HCT116 (cell line): ENCODE data around the gene KIF1A. TPM values are rescaled to one million over a fixed set of nuclear protein-coding genes. Genes with fewer than 3 reads are reported as not detected.

Experiments
- ATAC-seq: fragments of 200-7000 bp; cut with Tn5 transposase; 2 replicates; pipeline ENCODE4 v1.9.1; 2020; ENCODE audit warnings: mild to moderate bottlenecking, moderate library complexity
- BruUV-seq: library from RNA; stranded (reverse); fragments of 400-500 nt; replicated peaks from 2 replicates; lab custom pipeline; 2021; lab: Mats Ljungman, UMichigan
- CTCF ChIA-PET: fragments of 300-600 bp; sonication (Branson Sonifier 250); formaldehyde crosslinking; loops from one replicate; lab custom pipeline; 2021; ENCODE audit warnings: antibody characterized with exemption; lab: Charles Lee
- POLR2A ChIA-PET: fragments of 300-600, 350-600 bp; sonication (Branson Sonifier 250); formaldehyde crosslinking; loops from one replicate; lab custom pipeline; 2021; ENCODE audit warnings: antibody characterized with exemption; lab: Charles Lee
- RAD21 ChIA-PET, 2 experiments: fragments of 300-600 bp; sonication (Branson Sonifier 250); formaldehyde crosslinking; loops; one replicate each; lab custom pipeline; 2023; ENCODE audit warnings: low total read pairs in 2 of 2; ENCODE audit not compliant: uncharacterized antibody in 2 of 2, unreplicated experiment in 2 of 2, low non-redundant PET in 1 of 2; lab: Charles Lee
- DNase-seq: peaks from one replicate; pipeline ENCODE4 v3.0.0-alpha.2; 2010; ENCODE audit warnings: low read depth, low spot score
- H2AFZ ChIP-seq: fragments of 200-600 bp; shearing (Covaris generic), sonication (generic); 2 replicates; pipeline ENCODE4 v1.6.1; 2017; ENCODE audit warnings: low read depth, mixed run types, mixed read lengths, antibody characterized with exemption, low read length; ENCODE audit not compliant: poor library complexity, severe bottlenecking
- H3K27ac ChIP-seq: 2 replicates; pipeline ENCODE4 v1.5.1; 2012; ENCODE audit warnings: low read depth, low read length
- H3K27me3 ChIP-seq: fragments of 200-600 bp; sonication (generic); 2 replicates; pipeline ENCODE4 v1.6.1; 2016; ENCODE audit warnings: mixed run types, low read length, mixed read lengths; ENCODE audit not compliant: insufficient read depth
- H3K36me3 ChIP-seq, 2 experiments: fragments of 200-500 bp in 1 of 2; fragments of 200-600 bp in 1 of 2; sonication (Bioruptor generic) in 1 of 2; sonication (generic) in 1 of 2; 2 replicates each; pipeline versions ENCODE4 v1.5.1 to v1.6.1; 2014 to 2016; ENCODE audit warnings: low read length in 2 of 2, inconsistent platforms in 1 of 2, mixed read lengths in 1 of 2, mixed run types in 1 of 2; ENCODE audit not compliant: insufficient read depth in 2 of 2, control insufficient read depth in 1 of 2
- H3K4me1 ChIP-seq, 2 experiments: fragments of 200-600 bp in 1 of 2; sonication (generic) in 1 of 2; 2 replicates each; pipeline versions ENCODE4 v1.5.1 to v1.6.1; 2012 to 2017; ENCODE audit warnings: low read length in 2 of 2, inconsistent platforms in 1 of 2, mild to moderate bottlenecking in 1 of 2, mixed read lengths in 1 of 2, mixed run types in 1 of 2, moderate library complexity in 1 of 2; ENCODE audit not compliant: insufficient read depth in 2 of 2, control insufficient read depth in 1 of 2
- H3K4me2 ChIP-seq: fragments of 200-600 bp; sonication (generic); 2 replicates; pipeline ENCODE4 v1.6.1; 2017; ENCODE audit warnings: mixed run types, low read length, mixed read lengths
- H3K4me3 ChIP-seq, 2 experiments: fragments of 200-600 bp in 1 of 2; sonication (generic) in 1 of 2; replicated peaks in 1 of 2; 2 replicates each; pipeline ENCODE4 v1.5.1; 2011 to 2016; ENCODE audit warnings: low read length in 2 of 2, control low read depth in 1 of 2, low read depth in 1 of 2, mild to moderate bottlenecking in 1 of 2, mixed read lengths in 1 of 2, mixed run types in 1 of 2
- H3K79me2 ChIP-seq: fragments of 200-600 bp; sonication (generic); 2 replicates; pipeline ENCODE4 v1.6.1; 2017; ENCODE audit warnings: mild to moderate bottlenecking, mixed run types, low read length, moderate library complexity, mixed read lengths; ENCODE audit not compliant: insufficient read depth
- H3K9ac ChIP-seq: fragments of 200-600 bp; sonication (generic); 2 replicates; pipeline ENCODE4 v1.6.1; 2016; ENCODE audit warnings: low read length, mixed read lengths
- H3K9me2 ChIP-seq: fragments of 200-600 bp; sonication (generic), shearing (Covaris generic); 2 replicates; pipeline ENCODE4 v1.6.1; 2017; ENCODE audit warnings: mixed run types, mild to moderate bottlenecking, moderate library complexity; ENCODE audit not compliant: insufficient read depth
- H3K9me3 ChIP-seq, 2 experiments: fragments of 200-500 bp in 1 of 2; fragments of 200-600 bp in 1 of 2; sonication (Bioruptor generic) in 1 of 2; sonication (generic) in 1 of 2; 2 replicates each; pipeline ENCODE4 v1.6.1; 2014 to 2017; ENCODE audit warnings: low read length in 2 of 2, mixed read lengths in 2 of 2, inconsistent platforms in 1 of 2, low read depth in 1 of 2, mild to moderate bottlenecking in 1 of 2, mixed run types in 1 of 2, moderate library complexity in 1 of 2; ENCODE audit not compliant: control insufficient read depth in 1 of 2, insufficient read depth in 1 of 2
- H4K20me1 ChIP-seq: fragments of 200-600 bp; sonication (generic), shearing (Covaris generic); 2 replicates; pipeline ENCODE4 v1.6.1; 2017; ENCODE audit warnings: mixed run types, mild to moderate bottlenecking, moderate library complexity; ENCODE audit not compliant: insufficient read depth
- ATF3 ChIP-seq: IDR thresholded peaks from 2 replicates; pipeline ENCODE4 v1.6.1; 2012
- CBX3 ChIP-seq: IDR thresholded peaks from 2 replicates; pipeline ENCODE4 v1.6.1; 2012; ENCODE audit warnings: low read depth
- EGR1 ChIP-seq: IDR thresholded peaks from 2 replicates; pipeline ENCODE4 v1.6.1; 2012; ENCODE audit warnings: low read depth
- MAX ChIP-seq: IDR thresholded peaks from 2 replicates; pipeline ENCODE4 v1.6.1; 2012
- POLR2AphosphoS5 ChIP-seq: IDR thresholded peaks from 2 replicates; pipeline ENCODE4 v1.6.1; 2011; ENCODE audit warnings: mild to moderate bottlenecking, low read depth, low read length, moderate library complexity
- SP1 ChIP-seq: IDR thresholded peaks from 2 replicates; pipeline ENCODE4 v1.6.1; 2012; ENCODE audit warnings: low read depth
- SRF ChIP-seq: IDR thresholded peaks from 2 replicates; pipeline ENCODE4 v1.6.1; 2012; ENCODE audit warnings: low read depth
- YY1 ChIP-seq: IDR thresholded peaks from 2 replicates; pipeline ENCODE4 v1.6.1; 2011; ENCODE audit warnings: low read length, low read depth, moderate library complexity, mild to moderate bottlenecking; ENCODE audit not compliant: insufficient replicate concordance; ENCODE audit errors: extremely low read depth
- ZFX ChIP-seq: fragments of 450-650 bp; IDR thresholded peaks from 2 replicates; pipeline ENCODE4 v1.6.1; 2017
- intact Hi-C: fragments of 100-400 bp; cut with micrococcal nuclease; formaldehyde crosslinking; loops from 2 replicates; pipeline ENCODE4 v1.10.0; 2022
- total RNA-seq: library from RNA; stranded (reverse); gene quantifications from one replicate; pipeline ENCODE4 v1.2.1, GENCODE V29; 2021; ENCODE audit not compliant: unreplicated experiment
- TF ChIP-seq, protein P1 (sequence below): IDR thresholded peaks from 2 replicates; pipeline ENCODE4 v1.6.1; 2012; ENCODE audit warnings: low read depth

The KIF1A gene
- total RNA-seq, 1 experiment from 2014 or later, result 0.27 TPM

DNA sequence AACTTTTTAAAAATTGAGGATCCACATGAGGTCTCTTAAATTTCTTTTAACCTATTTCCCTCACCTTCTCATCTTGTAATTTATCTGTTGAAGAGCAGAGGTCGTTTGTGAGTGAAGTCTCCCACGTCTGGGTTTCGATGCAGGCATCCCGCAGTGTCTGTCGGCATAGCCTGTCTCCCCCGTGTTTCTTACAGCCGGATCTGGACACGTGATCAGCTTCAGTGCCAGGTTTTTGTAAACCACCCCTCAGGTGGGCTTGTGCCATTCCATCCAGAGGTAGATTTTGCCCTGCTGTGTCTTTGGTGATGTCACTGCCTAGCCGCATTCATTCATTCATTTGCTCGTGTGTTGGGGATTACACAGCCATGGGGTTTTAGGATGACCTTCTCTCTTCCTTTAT lies 112.2 kb downstream of the KIF1A start:
- TF ChIP-seq YY1, result no peak
- TF ChIP-seq ZFX, result no peak
- TF ChIP-seq ATF3, result no peak
- TF ChIP-seq SRF, result no peak
- TF ChIP-seq SP1, result no peak
- TF ChIP-seq, protein P1, sequence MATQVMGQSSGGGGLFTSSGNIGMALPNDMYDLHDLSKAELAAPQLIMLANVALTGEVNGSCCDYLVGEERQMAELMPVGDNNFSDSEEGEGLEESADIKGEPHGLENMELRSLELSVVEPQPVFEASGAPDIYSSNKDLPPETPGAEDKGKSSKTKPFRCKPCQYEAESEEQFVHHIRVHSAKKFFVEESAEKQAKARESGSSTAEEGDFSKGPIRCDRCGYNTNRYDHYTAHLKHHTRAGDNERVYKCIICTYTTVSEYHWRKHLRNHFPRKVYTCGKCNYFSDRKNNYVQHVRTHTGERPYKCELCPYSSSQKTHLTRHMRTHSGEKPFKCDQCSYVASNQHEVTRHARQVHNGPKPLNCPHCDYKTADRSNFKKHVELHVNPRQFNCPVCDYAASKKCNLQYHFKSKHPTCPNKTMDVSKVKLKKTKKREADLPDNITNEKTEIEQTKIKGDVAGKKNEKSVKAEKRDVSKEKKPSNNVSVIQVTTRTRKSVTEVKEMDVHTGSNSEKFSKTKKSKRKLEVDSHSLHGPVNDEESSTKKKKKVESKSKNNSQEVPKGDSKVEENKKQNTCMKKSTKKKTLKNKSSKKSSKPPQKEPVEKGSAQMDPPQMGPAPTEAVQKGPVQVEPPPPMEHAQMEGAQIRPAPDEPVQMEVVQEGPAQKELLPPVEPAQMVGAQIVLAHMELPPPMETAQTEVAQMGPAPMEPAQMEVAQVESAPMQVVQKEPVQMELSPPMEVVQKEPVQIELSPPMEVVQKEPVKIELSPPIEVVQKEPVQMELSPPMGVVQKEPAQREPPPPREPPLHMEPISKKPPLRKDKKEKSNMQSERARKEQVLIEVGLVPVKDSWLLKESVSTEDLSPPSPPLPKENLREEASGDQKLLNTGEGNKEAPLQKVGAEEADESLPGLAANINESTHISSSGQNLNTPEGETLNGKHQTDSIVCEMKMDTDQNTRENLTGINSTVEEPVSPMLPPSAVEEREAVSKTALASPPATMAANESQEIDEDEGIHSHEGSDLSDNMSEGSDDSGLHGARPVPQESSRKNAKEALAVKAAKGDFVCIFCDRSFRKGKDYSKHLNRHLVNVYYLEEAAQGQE, result no peak
- no peak for TF ChIP-seq MAX
- TF ChIP-seq EGR1, result no peak
- no peak for TF ChIP-seq POLR2AphosphoS5
- no peak for TF ChIP-seq CBX3
- intact Hi-C loops, result loop anchor here (5.0 kb wide), 2 partner anchors 41 to 211 kb away; no protein-coding TSS in a partner anchor

More for the DNA sequence above, 112.2 kb downstream of the KIF1A start:
- Histone ChIP-seq H3K9ac (no peak overlapping the region), H3K27me3 (no peaks in the 10 kb centered on the region; the same call in 1 of the 2 replicates), H3K79me2 (no peaks in the 10 kb centered on the region), H3K4me3 (no peak overlapping the region), H3K9me3 (no peaks in the 10 kb centered on the region), H3K4me1 (no peaks in the 10 kb centered on the region), H3K4me2 (no peak overlapping the region), H2AFZ (no peak overlapping the region), H3K9me2 (no peaks in the 10 kb centered on the region), H3K27ac (no peak overlapping the region), H3K36me3 (no peaks in the 10 kb centered on the region), H4K20me1 (no peaks in the 10 kb centered on the region)
- DNase-seq (no peak), ATAC-seq (no peak)
- ChIA-PET POLR2A (no interaction called here), RAD21 (no interaction called here), CTCF (interaction anchor here (1.5 kb wide), 1 partner anchor 133 kb away, joined by 3 read pairs; no protein-coding TSS in a partner anchor)
- BruUV-seq, result no TSS peak
